ENCODE results near the gene VAV3. TPM values are rescaled to one million over a fixed set of nuclear protein-coding genes. Genes with fewer than 3 reads are reported as not detected.

The VAV3 gene
- polyA plus RNA-seq, 3 donors = 5.4 to 9.2 (median 9.0) TPM

DNA sequence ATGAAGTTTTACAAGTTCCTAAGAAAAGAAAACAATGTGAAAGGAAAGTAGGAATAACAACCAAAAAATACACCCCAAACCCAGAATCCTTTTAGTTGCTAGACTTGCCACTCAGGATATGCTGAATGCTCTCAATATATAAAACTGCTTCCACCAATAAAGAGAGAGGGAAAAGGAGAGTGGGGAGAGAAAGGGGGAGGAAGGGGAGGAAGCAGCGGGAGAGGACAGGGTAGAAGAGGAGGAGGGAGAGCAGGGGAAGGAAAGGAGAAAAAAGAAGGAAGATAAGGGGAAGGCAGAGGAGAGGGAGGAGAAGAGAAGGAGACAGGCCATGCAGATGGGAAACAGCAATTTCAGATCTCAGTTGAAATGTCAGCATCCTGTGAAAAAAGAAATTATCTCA is 198.4 kb downstream of the VAV3 start:
- TF ChIP-seq, protein P1, sequence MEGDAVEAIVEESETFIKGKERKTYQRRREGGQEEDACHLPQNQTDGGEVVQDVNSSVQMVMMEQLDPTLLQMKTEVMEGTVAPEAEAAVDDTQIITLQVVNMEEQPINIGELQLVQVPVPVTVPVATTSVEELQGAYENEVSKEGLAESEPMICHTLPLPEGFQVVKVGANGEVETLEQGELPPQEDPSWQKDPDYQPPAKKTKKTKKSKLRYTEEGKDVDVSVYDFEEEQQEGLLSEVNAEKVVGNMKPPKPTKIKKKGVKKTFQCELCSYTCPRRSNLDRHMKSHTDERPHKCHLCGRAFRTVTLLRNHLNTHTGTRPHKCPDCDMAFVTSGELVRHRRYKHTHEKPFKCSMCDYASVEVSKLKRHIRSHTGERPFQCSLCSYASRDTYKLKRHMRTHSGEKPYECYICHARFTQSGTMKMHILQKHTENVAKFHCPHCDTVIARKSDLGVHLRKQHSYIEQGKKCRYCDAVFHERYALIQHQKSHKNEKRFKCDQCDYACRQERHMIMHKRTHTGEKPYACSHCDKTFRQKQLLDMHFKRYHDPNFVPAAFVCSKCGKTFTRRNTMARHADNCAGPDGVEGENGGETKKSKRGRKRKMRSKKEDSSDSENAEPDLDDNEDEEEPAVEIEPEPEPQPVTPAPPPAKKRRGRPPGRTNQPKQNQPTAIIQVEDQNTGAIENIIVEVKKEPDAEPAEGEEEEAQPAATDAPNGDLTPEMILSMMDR (IDR thresholded peaks at IDR 0.05) = no peak
- intact Hi-C loops (cut with micrococcal nuclease) = no loop called here
- H3K4me3 ChIP-seq (replicated peaks in 1 of 3; ENCODE audit: low read depth in 2 of 3, low read length in 3 of 3) = no peak overlapping the region
- H2AFZ ChIP-seq (ENCODE audit: insufficient read depth, low read depth, low read length, poor library complexity, severe bottlenecking) = no peak overlapping the region
- no peaks in the 10 kb centered on the region for H3K4me1 ChIP-seq (ENCODE audit: control insufficient read depth in 1 of 2, insufficient read depth in 2 of 2, low read length in 2 of 2)
- Mint-ChIP-seq H3K4me1 (no peaks in the 10 kb centered on the region), H3K9me3 (no peaks in the 10 kb centered on the region), H3K27me3 (ENCODE audit: low read depth in 3 of 3) (peaks cover 0 to 3% (median 0%) of the 10 kb centered on the region in 3 donors), H3K4me3 (no peak overlapping the region), H3K27ac (peak overlapping the region in 2 of 7 donors; percentile 21 to 26), H3K36me3 (peaks cover 75 to 83% of the 10 kb centered on the region in 2 donors)
- H3K27me3 ChIP-seq (ENCODE audit: control insufficient read depth in 2 of 2, insufficient read depth in 2 of 2, low read length in 2 of 2) = no peaks in the 10 kb centered on the region
- no peak overlapping the region for H3K9ac ChIP-seq (ENCODE audit: insufficient read depth, low read length, poor library complexity, severe bottlenecking)
- peaks cover 46 to 76% of the 10 kb centered on the region in 2 donors for H3K36me3 ChIP-seq (replicated peaks in 1 of 2; ENCODE audit: control insufficient read depth in 1 of 2, insufficient read depth in 2 of 2, low read length in 2 of 2)
- no peak overlapping the region for H3K27ac ChIP-seq (ENCODE audit: low read depth in 1 of 2, low read length in 2 of 2)
- WGBS (ENCODE audit: insufficient coverage) = 100% methylated on average over 1 of the region's 1 CpG
- no peaks in the 10 kb centered on the region for H3K9me3 ChIP-seq (replicated peaks in 1 of 2; ENCODE audit: control insufficient read depth in 1 of 2, insufficient read depth in 1 of 2, low read length in 2 of 2)
- no peak overlapping the region for H3K4me2 ChIP-seq (replicated peaks; ENCODE audit: extremely low read depth, low read length, poor library complexity, severe bottlenecking)
- H3K79me2 ChIP-seq (ENCODE audit: insufficient read depth, low read length) = no peaks in the 10 kb centered on the region
- no peaks in the 10 kb centered on the region for H4K20me1 ChIP-seq (ENCODE audit: insufficient read depth, low read length)
- DNase-seq = no peak

DNA sequence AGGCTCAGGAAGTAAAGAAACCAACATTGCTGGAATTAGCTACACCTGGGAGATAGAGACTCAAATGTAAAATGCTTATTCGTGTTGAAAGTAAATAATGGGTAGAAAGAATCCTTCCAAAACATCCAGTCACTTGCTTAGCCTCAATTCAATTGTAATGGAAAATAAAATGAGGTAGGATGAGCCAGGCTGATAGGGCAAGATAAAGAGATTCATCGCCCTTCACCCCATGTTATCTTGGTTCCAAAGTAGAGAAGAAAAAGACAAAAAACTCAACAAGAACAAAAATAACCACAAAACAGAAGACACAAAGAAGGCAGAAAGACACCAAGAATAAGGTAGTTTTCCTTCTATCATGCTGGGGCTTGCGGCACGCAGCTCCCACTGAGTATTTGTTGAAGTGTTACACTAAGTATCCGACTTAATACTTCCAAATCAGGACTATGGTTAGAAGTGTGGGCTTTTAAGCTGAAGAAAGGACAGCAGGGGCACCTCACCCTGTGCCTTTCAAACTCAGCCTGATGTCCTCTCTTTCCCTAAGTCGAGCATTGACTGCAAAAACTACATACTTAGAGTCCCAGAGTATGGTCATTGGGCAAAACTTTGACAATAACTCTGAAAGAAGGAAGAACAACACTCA is 202.1 kb downstream of the VAV3 start:
- no peak overlapping the region for H3K27ac Mint-ChIP-seq
- no peak for DNase-seq
- no CpG with 5 or more reads among the region's 6 CpGs for WGBS (ENCODE audit: insufficient coverage)

More for the DNA sequence above, 202.1 kb downstream of the VAV3 start:
- no peaks in the 10 kb centered on the region for H3K9me3 ChIP-seq (replicated peaks in 1 of 2; ENCODE audit: control insufficient read depth in 1 of 2, insufficient read depth in 1 of 2, low read length in 2 of 2)
- H2AFZ ChIP-seq (ENCODE audit: insufficient read depth, low read depth, low read length, poor library complexity, severe bottlenecking) = no peak overlapping the region
- no peaks in the 10 kb centered on the region for H3K79me2 ChIP-seq (ENCODE audit: insufficient read depth, low read length)
- H3K4me3 Mint-ChIP-seq = no peak overlapping the region
- no peaks in the 10 kb centered on the region for H3K9me3 Mint-ChIP-seq
- H3K4me1 ChIP-seq (ENCODE audit: control insufficient read depth in 1 of 2, insufficient read depth in 2 of 2, low read length in 2 of 2) = no peaks in the 10 kb centered on the region
- no peak overlapping the region for H3K4me2 ChIP-seq (replicated peaks; ENCODE audit: extremely low read depth, low read length, poor library complexity, severe bottlenecking)
- TF ChIP-seq, protein P1 (IDR thresholded peaks at IDR 0.05) = no peak
- H3K36me3 ChIP-seq (replicated peaks in 1 of 2; ENCODE audit: control insufficient read depth in 1 of 2, insufficient read depth in 2 of 2, low read length in 2 of 2) = peaks cover 48 to 78% of the 10 kb centered on the region in 2 donors
- intact Hi-C loops (cut with micrococcal nuclease) = no loop called here
- peaks cover 71 to 87% of the 10 kb centered on the region in 2 donors for H3K36me3 Mint-ChIP-seq
- H3K4me1 Mint-ChIP-seq = no peaks in the 10 kb centered on the region
- no peak overlapping the region for H3K4me3 ChIP-seq (replicated peaks in 1 of 3; ENCODE audit: low read depth in 2 of 3, low read length in 3 of 3)
- H3K27me3 ChIP-seq (ENCODE audit: control insufficient read depth in 2 of 2, insufficient read depth in 2 of 2, low read length in 2 of 2) = no peaks in the 10 kb centered on the region
- no peaks in the 10 kb centered on the region for H4K20me1 ChIP-seq (ENCODE audit: insufficient read depth, low read length)
- peaks cover 0 to 4% (median 0%) of the 10 kb centered on the region in 3 donors for H3K27me3 Mint-ChIP-seq (ENCODE audit: low read depth in 3 of 3)
- no peak overlapping the region for H3K9ac ChIP-seq (ENCODE audit: insufficient read depth, low read length, poor library complexity, severe bottlenecking)
- no peak overlapping the region for H3K27ac ChIP-seq (ENCODE audit: low read depth in 1 of 2, low read length in 2 of 2)

Data from CD14-positive monocyte (primary cell).